GM12878 (cell line): Measurements from ENCODE around the gene GID8. TPM values are rescaled to one million over a fixed set of nuclear protein-coding genes. Genes with fewer than 3 reads are reported as not detected.

Source experiments
- ATF2 ChIP-seq: IDR thresholded peaks from 2 replicates; pipeline ENCODE4 v1.6.1; 2012; ENCODE audit warnings: low read length, inconsistent platforms
- CBFB ChIP-seq: IDR thresholded peaks from 2 replicates; pipeline ENCODE4 v1.6.1; 2016; ENCODE audit warnings: antibody characterized with exemption, low read depth
- CEBPB ChIP-seq, 2 experiments: fragments of 150-350 bp in 1 of 2; IDR thresholded peaks; 2 replicates each; pipeline ENCODE4 v1.6.1; 2012 to 2014; ENCODE audit warnings: low read depth in 2 of 2, low read length in 2 of 2, borderline replicate concordance in 1 of 2, inconsistent platforms in 1 of 2
- ESRRA ChIP-seq: IDR thresholded peaks from 2 replicates; pipeline ENCODE4 v1.6.1; 2012; ENCODE audit warnings: mild to moderate bottlenecking, low read length, improper control_type of control experiment
- HDAC6 ChIP-seq: fragments of 200-600 bp; sonication (generic); IDR thresholded peaks from one replicate; pipeline ENCODE4 v1.8.0; 2017; ENCODE audit warnings: antibody characterized with exemption; ENCODE audit not compliant: unreplicated experiment
- IRF4 ChIP-seq: IDR thresholded peaks from 2 replicates; pipeline ENCODE4 v1.6.1; 2011; ENCODE audit warnings: low read depth, low read length
- KLF5 ChIP-seq: fragments of 450-650 bp; IDR thresholded peaks from 2 replicates; pipeline ENCODE4 v1.6.1; 2014; ENCODE audit warnings: mild to moderate bottlenecking; ENCODE audit not compliant: partially characterized antibody
- MTA3 ChIP-seq: IDR thresholded peaks from 2 replicates; pipeline ENCODE4 v1.6.1; 2012; ENCODE audit warnings: low read length, inconsistent platforms, borderline replicate concordance
- PBX3 ChIP-seq: IDR thresholded peaks from 2 replicates; pipeline ENCODE4 v1.6.1; 2011; ENCODE audit warnings: mild to moderate bottlenecking, low read depth, low read length, moderate library complexity; ENCODE audit not compliant: insufficient replicate concordance
- PRDM15 ChIP-seq: fragments of 450-650 bp; formaldehyde crosslinking; IDR thresholded peaks from 2 replicates; pipeline ENCODE4 v1.4.0; 2020; ENCODE audit warnings: mild to moderate bottlenecking, moderate library complexity
- RAD21 ChIP-seq: IDR thresholded peaks from 2 replicates; pipeline ENCODE4 v1.6.1; 2011; ENCODE audit warnings: mild to moderate bottlenecking, low read depth, low read length, moderate library complexity; ENCODE audit not compliant: insufficient read depth
- RUNX3 ChIP-seq: IDR thresholded peaks from 2 replicates; pipeline ENCODE4 v1.6.1; 2012; ENCODE audit warnings: low read length, inconsistent platforms
- TARDBP ChIP-seq: IDR thresholded peaks from 2 replicates; pipeline ENCODE4 v1.6.1; 2016; ENCODE audit warnings: borderline replicate concordance
- polyA plus RNA-seq, 11 experiments: library from polyadenylated mRNA; depleted of rRNA in 4 of 11; unstranded in 6 of 11; stranded (reverse) in 5 of 11; fragments of >200 nt; fragmentation: Nextera tagmentation in 4 of 11; fragmentation: Illumina TruSeq in 1 of 11; extraction: Ambion mirVana in 4 of 11; extraction: Trizol in 1 of 11; gene quantifications; 1 replicate in 1 of 11; 2 replicates in 10 of 11; pipeline versions ENCODE4 v1.2.1 to v1.2.3, GENCODE V29; 2011 to 2016; ENCODE audit warnings: inconsistent platforms in 2 of 11, missing spikeins in 2 of 11, low read depth in 1 of 11
- total RNA-seq, 4 experiments: library from RNA; depleted of rRNA in 3 of 4; stranded (reverse); fragments of >200 nt in 3 of 4; fragmentation: Illumina TruSeq in 1 of 4; extraction: Trizol in 1 of 4; gene quantifications; 2 replicates each; pipeline versions ENCODE4 v1.2.1 to v1.2.3, GENCODE V29; 2013 to 2021

GID8 gene
- total and polyA plus RNA-seq, 10 of the 15 experiments (the other 5 are each of a cell fraction or from before 2014, with no cell fraction given), result 12.0 to 33.8 (median 22.2) TPM

- TF ChIP-seq PRDM15 (no peak), MTA3 (no peak), TARDBP (no peak), ATF2 (no peak), IRF4 (no peak), PBX3 (no peak), RUNX3 (no peak), RAD21 (no peak), ESRRA (no peak), CBFB (no peak), KLF5 (no peak), HDAC6 (no peak), CEBPB (IDR thresholded peaks at IDR 0.05; ENCODE audit: borderline replicate concordance in 1 of 2, low read depth in 2 of 2, low read length in 2 of 2) (no peak)
These were observed 24.4 kb downstream of the GID8 start (continued) for GRCh38 chr20:62962221-62962879.
